Activated CD4-positive, alpha-beta T cell treated with anti-CD3 and anti-CD28 coated beads, Interleukin-2, amount 50 U/mL, for 4 hours (primary cell): ENCODE measurements around the gene PHF2.

Experiments
- DNase-seq, 2 experiments: peaks; one replicate each; pipeline ENCODE4 v3.0.0-alpha.2; 2020

The PHF2 gene

GRCh38 chr9:93634311-93635185 is 58.2 kb downstream of the PHF2 start:
- DNase-seq = no peak

- DNase-seq = no peak
Measured at GRCh38 chr9:93635186-93636107, 59.1 kb downstream of the PHF2 start.

DNA sequence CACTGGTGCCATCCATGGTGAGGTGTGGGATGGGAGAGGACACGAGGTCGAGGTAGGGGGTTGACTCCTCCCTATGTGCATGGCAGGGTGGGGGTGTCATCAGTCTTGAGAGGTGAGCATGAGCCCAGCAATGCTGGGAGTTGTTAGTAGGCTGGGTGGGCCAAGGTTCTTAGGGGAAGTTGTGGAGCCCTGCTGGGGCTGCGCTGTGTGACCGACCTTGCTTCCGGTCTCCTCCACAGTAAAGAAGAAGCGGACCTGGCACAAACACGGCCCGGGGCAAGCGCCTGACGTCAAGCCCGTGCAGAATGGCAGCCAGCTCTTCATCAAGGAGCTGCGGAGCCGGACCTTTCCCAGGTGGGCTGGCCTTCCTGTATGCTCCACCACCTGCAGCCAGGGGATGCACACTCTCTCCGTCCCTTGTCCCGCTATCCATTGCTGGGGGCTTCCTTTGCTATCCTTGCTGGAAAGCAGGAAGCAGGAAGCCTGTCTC is 59.8 kb downstream of the PHF2 start:
- no peak for DNase-seq

GRCh38 chr9:93636667-93637066 is 60.3 kb downstream of the PHF2 start:
- DNase-seq = no peak

- DNase-seq = no peak
Measured at GRCh38 chr9:93637886-93638285, 61.5 kb downstream of the PHF2 start.

- no peak for DNase-seq
Measured at GRCh38 chr9:93640027-93640426, 63.6 kb downstream of the PHF2 start.

GRCh38 chr9:93642961-93643360 is 66.6 kb downstream of the PHF2 start:
- no peak for DNase-seq

- DNase-seq = no peak
Measured at GRCh38 chr9:93644397-93645088, 68.2 kb downstream of the PHF2 start.

GRCh38 chr9:93645149-93645889 is 68.9 kb downstream of the PHF2 start:
- DNase-seq = no peak

DNA sequence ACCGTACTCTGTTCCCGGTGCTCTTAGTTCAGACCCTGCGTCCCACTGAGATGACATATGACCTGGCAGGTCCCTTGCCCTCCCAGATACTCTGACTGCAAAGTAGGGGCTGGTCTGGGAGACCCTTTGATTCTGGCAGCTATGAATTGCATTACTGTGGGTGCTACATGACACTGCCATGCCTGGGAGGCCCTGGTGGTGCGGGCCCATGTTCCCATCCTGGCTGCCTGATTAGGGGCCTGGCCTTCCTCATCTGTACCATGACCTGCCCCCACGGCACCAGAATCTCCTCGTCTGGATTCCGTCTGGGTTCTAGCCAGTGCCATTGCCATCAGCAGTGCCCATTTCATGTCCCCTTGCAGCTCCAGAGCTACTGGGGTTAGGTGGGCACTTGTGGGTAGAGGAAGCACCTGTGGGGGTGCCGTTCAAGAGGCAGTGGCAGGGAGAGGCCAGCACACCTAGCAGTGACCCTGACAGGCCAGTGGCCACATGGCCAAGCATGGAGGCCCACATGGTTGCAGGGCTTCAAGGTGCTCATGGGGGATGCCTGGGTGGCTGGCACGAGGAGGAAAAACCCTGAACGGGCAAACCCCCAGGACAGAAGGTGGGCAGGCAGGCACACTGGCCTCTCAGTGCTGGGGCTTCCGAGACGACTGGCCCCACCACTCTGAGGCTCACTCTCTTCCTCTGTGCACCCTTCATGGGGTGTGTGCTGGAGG is 69.7 kb downstream of the PHF2 start:
- DNase-seq = no peak

- no peak for DNase-seq
Measured at GRCh38 chr9:93646640-93647178, 70.3 kb downstream of the PHF2 start.

DNA sequence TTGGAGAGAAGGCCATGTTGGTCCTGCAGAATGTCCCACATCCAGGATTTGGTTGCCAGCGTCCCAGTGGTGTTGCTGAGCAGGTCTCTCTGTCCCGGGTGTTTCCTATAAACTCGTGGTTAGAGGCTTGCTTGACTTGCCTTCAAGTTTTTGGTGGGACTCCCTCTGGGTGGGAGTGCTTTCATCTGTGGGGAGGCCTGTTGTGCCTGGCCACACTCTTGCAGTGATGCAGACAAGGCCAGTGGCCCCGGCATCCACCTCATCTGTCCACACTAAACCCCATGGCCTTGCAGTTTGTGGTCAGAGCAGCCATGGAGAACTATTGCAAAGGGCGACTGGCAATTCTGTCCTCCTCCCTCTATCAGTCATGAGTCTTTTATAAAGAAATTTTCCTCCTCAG is 71.8 kb downstream of the PHF2 start:
- DNase-seq = no peak

DNA sequence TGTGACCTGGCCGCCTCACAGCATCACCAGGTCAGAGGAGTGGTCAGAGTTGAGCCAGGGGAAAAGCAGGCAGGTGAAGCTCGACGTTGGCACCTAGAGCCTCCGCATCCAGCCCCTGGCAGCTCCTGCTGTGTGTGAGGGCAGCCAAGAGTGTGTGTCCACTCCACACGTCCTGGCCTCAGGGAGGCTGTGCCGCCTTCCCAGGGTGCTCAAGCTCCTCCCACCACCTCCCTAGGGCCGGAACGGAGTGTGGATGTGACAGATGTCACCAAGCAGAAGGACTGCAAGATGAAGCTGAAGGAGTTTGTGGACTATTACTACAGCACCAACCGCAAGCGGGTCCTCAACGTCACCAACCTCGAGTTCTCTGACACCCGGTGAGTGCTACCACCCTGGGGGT is 72.5 kb downstream of the PHF2 start:
- DNase-seq = no peak

DNA sequence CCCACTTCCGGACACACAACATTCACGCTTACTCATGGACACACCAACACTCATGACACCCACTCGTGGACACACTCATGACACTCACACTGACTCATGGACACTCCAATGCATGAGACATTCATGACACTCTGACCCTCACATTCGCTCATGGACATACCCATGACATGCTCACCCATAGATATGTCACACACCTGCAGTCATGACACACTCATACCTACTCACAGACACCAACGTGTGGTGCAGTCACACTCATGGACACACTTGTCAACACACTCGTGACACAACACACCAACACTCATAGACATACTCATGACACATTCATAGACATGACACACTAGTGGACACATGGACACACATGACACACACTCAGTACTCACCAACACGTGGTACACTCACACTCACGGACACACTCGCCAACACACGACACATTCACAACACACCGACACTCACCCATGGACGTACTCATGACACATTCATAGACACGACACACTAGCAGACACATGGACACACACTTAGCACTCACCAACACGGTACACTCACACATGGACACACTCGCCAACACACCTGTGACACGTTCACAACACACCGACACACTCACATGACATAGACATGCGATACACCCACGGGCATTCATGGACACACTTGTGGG is 73.4 kb downstream of the PHF2 start:
- DNase-seq = no peak

DNA sequence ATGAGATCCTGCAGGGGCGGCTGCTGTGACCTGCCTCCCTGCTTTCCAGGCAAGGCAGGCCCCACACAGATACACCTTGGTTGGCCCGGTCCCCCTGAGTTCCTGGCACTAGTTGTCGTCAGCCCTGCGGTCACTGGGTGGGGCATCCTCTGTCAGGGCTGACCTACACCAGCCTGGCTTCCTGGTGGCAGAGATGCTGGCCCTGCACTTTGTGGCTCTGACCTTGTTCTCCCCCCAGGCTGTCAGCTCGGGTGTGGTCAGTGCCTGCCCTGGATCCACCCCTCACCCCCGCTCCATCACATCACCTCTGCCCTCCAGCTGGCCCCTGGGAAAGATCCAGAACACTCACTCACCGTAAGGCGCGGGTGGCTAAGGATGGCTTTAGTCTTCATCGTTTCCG is 74.1 kb downstream of the PHF2 start:
- no peak for DNase-seq

DNA sequence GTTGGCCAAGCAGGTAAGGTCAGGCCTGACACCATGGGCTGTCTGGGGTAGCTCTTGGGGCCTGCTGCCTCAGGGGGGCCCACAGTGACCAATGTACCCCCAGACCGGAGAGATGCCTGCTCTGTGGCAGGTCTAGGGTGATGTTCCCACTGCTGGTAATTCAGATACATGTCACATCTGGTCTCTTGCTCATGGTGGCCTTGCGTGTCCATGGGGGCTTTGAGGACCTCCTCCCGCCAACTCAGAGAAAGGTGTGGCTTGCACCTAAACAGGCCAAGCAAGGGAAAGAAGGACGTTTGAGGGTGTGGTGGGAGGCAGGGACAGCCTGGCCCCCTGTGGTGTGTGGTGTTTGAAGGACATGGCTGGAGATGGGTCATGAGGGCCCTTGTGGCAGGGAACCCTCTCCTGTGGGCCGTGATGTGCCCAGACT is 75.2 kb downstream of the PHF2 start:
- no peak for DNase-seq

GRCh38 chr9:93652604-93653592 is 76.5 kb downstream of the PHF2 start:
- no peak for DNase-seq

GRCh38 chr9:93653760-93654159 is 77.4 kb downstream of the PHF2 start:
- DNase-seq = no peak

GRCh38 chr9:93654351-93654961 is 78.1 kb downstream of the PHF2 start:
- no peak for DNase-seq
